Posterior cingulate gyrus (tissue), 11 donors: ENCODE data around the gene EFCAB5.
"Not testable (repeated sequence)": the region's sequence is repeated elsewhere in the genome, so short reads cannot be mapped to it uniquely, and the experiment has no call there.

ENCODE experiments used
- DNase-seq, 10 donors: peaks; one replicate each; pipeline versions ENCODE4 v3.0.0 to v3.0.0-alpha.2; 2020 to 2021; ENCODE audit warnings: mixed read lengths in 3 of 10
- intact Hi-C: fragments of 100-400 bp; cut with DNase I; formaldehyde crosslinking; loops from one replicate; pipeline ENCODE4 v1.15.1; 2023

EFCAB5 gene

GRCh38 chr17:29931231-29931932 lies 10.1 kb upstream of the EFCAB5 start:
- intact Hi-C loops = loop anchor here (1.0 to 5.0 kb wide), 3 partner anchors 63 to 161 kb away; no protein-coding TSS in a partner anchor
- peak; percentile 57 to 96 (median 76) for DNase-seq

- no peak for DNase-seq
- intact Hi-C loops = loop anchor here (5.0 kb wide), 1 partner anchor 159 kb away; no protein-coding TSS in a partner anchor
These were observed 8.1 kb upstream of the EFCAB5 start for GRCh38 chr17:29933379-29933778.

- intact Hi-C loops, DNase-seq: not testable (repeated sequence)
These were observed 5.5 kb upstream of the EFCAB5 start for GRCh38 chr17:29935909-29936308.

GRCh38 chr17:29936724-29937123 lies 4.7 kb upstream of the EFCAB5 start:
- intact Hi-C loops = no loop called here
- DNase-seq = no peak

- no peak for DNase-seq
- intact Hi-C loops = no loop called here
These were observed 3.8 kb downstream of the EFCAB5 start for GRCh38 chr17:29945281-29945680.

GRCh38 chr17:29948448-29949215 lies 7.2 kb downstream of the EFCAB5 start:
- intact Hi-C loops = no loop called here
- no peak for DNase-seq

- DNase-seq = no peak
- intact Hi-C loops = no loop called here
These were observed 8.3 kb downstream of the EFCAB5 start for GRCh38 chr17:29949696-29950095.

GRCh38 chr17:29954405-29954804 lies 13.0 kb downstream of the EFCAB5 start:
- intact Hi-C loops = no loop called here

GRCh38 chr17:29956225-29956624 lies 14.8 kb downstream of the EFCAB5 start:
- intact Hi-C loops = no loop called here

More at GRCh38 chr17:29954405-29954804, 13.0 kb downstream of the EFCAB5 start:
- DNase-seq = no peak

GRCh38 chr17:29957488-29957887 lies 16.1 kb downstream of the EFCAB5 start:
- DNase-seq, intact Hi-C loops: not testable (repeated sequence)

More at GRCh38 chr17:29956225-29956624, 14.8 kb downstream of the EFCAB5 start:
- no peak for DNase-seq

GRCh38 chr17:29958947-29959657 lies 17.7 kb downstream of the EFCAB5 start:
- intact Hi-C loops = no loop called here
- DNase-seq = no peak

GRCh38 chr17:29959658-29960337 lies 18.4 kb downstream of the EFCAB5 start:
- intact Hi-C loops = no loop called here
- DNase-seq = no peak

GRCh38 chr17:29962656-29963055 lies 21.2 kb downstream of the EFCAB5 start:
- intact Hi-C loops = no loop called here

GRCh38 chr17:29968271-29968670 lies 26.8 kb downstream of the EFCAB5 start:
- DNase-seq = no peak
- intact Hi-C loops = no loop called here

More at GRCh38 chr17:29962656-29963055, 21.2 kb downstream of the EFCAB5 start:
- no peak for DNase-seq

GRCh38 chr17:29972277-29972676 lies 30.8 kb downstream of the EFCAB5 start:
- DNase-seq = no peak
- intact Hi-C loops = no loop called here

GRCh38 chr17:29973005-29973404 lies 31.6 kb downstream of the EFCAB5 start:
- intact Hi-C loops = no loop called here
- no peak for DNase-seq

- intact Hi-C loops = no loop called here
- DNase-seq = no peak
These were observed 36.4 kb downstream of the EFCAB5 start for GRCh38 chr17:29977836-29978235.

- no peak for DNase-seq
- intact Hi-C loops = no loop called here
These were observed 38.8 kb downstream of the EFCAB5 start for GRCh38 chr17:29980261-29980660.

GRCh38 chr17:29982991-29983653 lies 41.7 kb downstream of the EFCAB5 start:
- DNase-seq = no peak
- intact Hi-C loops = no loop called here

GRCh38 chr17:29996458-29996857 lies 55.0 kb downstream of the EFCAB5 start:
- DNase-seq = no peak
- intact Hi-C loops = no loop called here
